Kidney glomerular epithelial cell (primary cell): Measurements from ENCODE around the gene CLDN18.
A peak's percentile ranks its signal among the peaks of the same experiment; 100 is the strongest.

Experiments used
- DNase-seq: peaks from one replicate; lab custom pipeline; 2025; lab: John Stamatoyannopoulos, UW

Gene CLDN18

GRCh38 chr3:138063416-138063815 is 53.5 kb downstream of the CLDN18 start:
- no peak for DNase-seq

GRCh38 chr3:138065949-138066348 is 56.0 kb downstream of the CLDN18 start:
- DNase-seq: no peak

GRCh38 chr3:138066383-138066782 is 56.4 kb downstream of the CLDN18 start:
- no peak for DNase-seq

GRCh38 chr3:138066972-138067371 is 57.0 kb downstream of the CLDN18 start:
- no peak for DNase-seq

- DNase-seq: no peak
Observed at GRCh38 chr3:138068046-138068445, 58.1 kb downstream of the CLDN18 start.

- peak; percentile 33 for DNase-seq
Observed at GRCh38 chr3:138068579-138069174, 58.7 kb downstream of the CLDN18 start.

GRCh38 chr3:138070006-138070405 is 60.0 kb downstream of the CLDN18 start:
- no peak for DNase-seq

- DNase-seq: no peak
Observed at GRCh38 chr3:138072796-138073195, 62.8 kb downstream of the CLDN18 start.

- peak; percentile 68 for DNase-seq
Observed at GRCh38 chr3:138078096-138078495, 68.1 kb downstream of the CLDN18 start.

GRCh38 chr3:138078901-138079344 is 69.0 kb downstream of the CLDN18 start:
- DNase-seq: peak; percentile 96

GRCh38 chr3:138079901-138080300 is 69.9 kb downstream of the CLDN18 start:
- DNase-seq: no peak

GRCh38 chr3:138081371-138082084 is 71.6 kb downstream of the CLDN18 start:
- no peak for DNase-seq

GRCh38 chr3:138082085-138082991 is 72.4 kb downstream of the CLDN18 start:
- DNase-seq: peak; percentile 87

- DNase-seq: no peak
Observed at GRCh38 chr3:138082992-138083386, 73.0 kb downstream of the CLDN18 start.
